Right lobe of liver (tissue), 6 donors: ENCODE results near the gene ST7. TPM values are rescaled to one million over a fixed set of nuclear protein-coding genes. Genes with fewer than 3 reads are reported as not detected.

Source experiments
- ATAC-seq, 4 donors: fragments of 200-7000 bp; cut with Tn5 transposase; one replicate each; pipeline ENCODE4 v1.9.1; 2020; ENCODE audit warnings: mild to moderate bottlenecking in 4 of 4, moderate library complexity in 4 of 4
- DNase-seq, 3 donors: peaks; one replicate each; pipeline ENCODE4 v3.0.0-alpha.2; 2020
- H3K27ac ChIP-seq, 3 donors: fragments of 200-600 bp; one replicate each; pipeline ENCODE4 v1.8.0; 2022
- H3K27me3 ChIP-seq, 2 donors: fragments of 200-600 bp; one replicate each; pipeline ENCODE4 v1.8.0; 2022
- H3K36me3 ChIP-seq, 4 donors: fragments of 200-600 bp; sonication (generic) in 1 of 4; one replicate each; pipeline versions ENCODE4 v1.5.1 to v1.8.0; 2017 to 2022; ENCODE audit warnings: control low read depth in 1 of 4
- H3K4me1 ChIP-seq, 4 donors: fragments of 200-600 bp; sonication (generic) in 1 of 4; one replicate each; pipeline versions ENCODE4 v1.5.1 to v1.8.0; 2017 to 2022; ENCODE audit warnings: control low read depth in 1 of 4
- H3K4me3 ChIP-seq, 3 donors: fragments of 200-600 bp; one replicate each; pipeline ENCODE4 v1.8.0; 2022
- H3K9me3 ChIP-seq, 4 donors: fragments of 200-600 bp; sonication (generic) in 1 of 4; one replicate each; pipeline versions ENCODE4 v1.5.1 to v1.8.0; 2017 to 2022; ENCODE audit warnings: control low read depth in 1 of 4
- POLR2A ChIP-seq: fragments of 450-650 bp; IDR thresholded peaks from one replicate; pipeline ENCODE4 v1.6.1; 2017; ENCODE audit warnings: antibody characterized with exemption, mild to moderate bottlenecking
- WGBS: methylation state at CpG from one replicate; pipeline ENCODE4 v1.1.6; 2018; ENCODE audit warnings: low coverage, low lambda C conversion rate; ENCODE audit not compliant: insufficient coverage; ENCODE audit errors: missing lambda C conversion rate; 5-methylcytosine and 5-hydroxymethylcytosine counted together
- intact Hi-C, 2 donors: fragments of 100-400 bp; cut with DNase I; formaldehyde crosslinking; loops; one replicate each; pipeline versions ENCODE4 v1.11.2 to v1.14.1; 2022
- total RNA-seq, 6 experiments: library from RNA; depleted of rRNA in 2 of 6; stranded (reverse); fragments of >200 nt in 2 of 6; fragmentation: NEBNext Ultra II Directional in 3 of 6; extraction: Animal tissue kit (Norgen Biotek cat#: 25700) in 3 of 6; gene quantifications; one replicate each; pipeline versions ENCODE4 v1.1.0 to v1.2.4, GENCODE V29; 2016 to 2023
- TF ChIP-seq, protein P1 (sequence below), 4 donors: fragments of 200-600 bp in 3 of 4; fragments of 450-650 bp in 1 of 4; IDR thresholded peaks; one replicate each; pipeline versions ENCODE4 v1.5.1 to v1.8.0; 2016 to 2022; ENCODE audit warnings: antibody characterized with exemption in 4 of 4, mild to moderate bottlenecking in 2 of 4
- donor health status: DM: no; HTN: yes; CAD: no.
- donor health status: DM: no; HTN: no; CAD: no.
- donor health status: DM: no; HTN: no; CAD: no.
- donor health status: DM: no; HTN: yes; CAD: no.
- donor health status: DM: no; HTN: yes; CAD: no.

The ST7 gene
- total RNA-seq, 6 experiments from 2014 or later: 17.4 to 29.9 (median 22.4) TPM

DNA sequence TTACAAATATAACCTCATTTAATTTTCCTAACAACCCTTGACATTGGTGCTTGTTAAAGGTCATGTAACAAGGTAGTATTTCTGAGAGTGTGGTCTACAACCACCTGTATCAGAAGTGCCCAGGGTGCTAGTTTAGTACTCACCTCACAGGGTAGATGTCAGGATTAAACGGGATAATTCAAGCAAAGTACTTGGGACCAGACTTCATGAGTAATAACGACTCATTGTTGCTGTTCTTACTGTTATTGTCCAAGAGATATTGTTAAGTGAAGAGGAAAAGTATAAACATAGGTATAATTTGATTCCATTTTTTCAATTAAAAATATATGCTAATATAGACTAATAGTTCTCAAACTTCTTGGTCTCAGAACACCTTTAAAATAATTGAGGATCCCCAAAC lies 190.3 kb downstream of the ST7 start:
- H3K27ac ChIP-seq: no peak overlapping the region
- intact Hi-C loops: no loop called here
- no peak overlapping the region for H3K4me3 ChIP-seq
- no peak for DNase-seq
- no peaks in the 10 kb centered on the region for H3K4me1 ChIP-seq
- WGBS: 86% methylated on average over 2 of the region's 2 CpGs
- H3K36me3 ChIP-seq: no peaks in the 10 kb centered on the region
- no peaks in the 10 kb centered on the region for H3K27me3 ChIP-seq
- no peak for ATAC-seq
- TF ChIP-seq, protein P1, sequence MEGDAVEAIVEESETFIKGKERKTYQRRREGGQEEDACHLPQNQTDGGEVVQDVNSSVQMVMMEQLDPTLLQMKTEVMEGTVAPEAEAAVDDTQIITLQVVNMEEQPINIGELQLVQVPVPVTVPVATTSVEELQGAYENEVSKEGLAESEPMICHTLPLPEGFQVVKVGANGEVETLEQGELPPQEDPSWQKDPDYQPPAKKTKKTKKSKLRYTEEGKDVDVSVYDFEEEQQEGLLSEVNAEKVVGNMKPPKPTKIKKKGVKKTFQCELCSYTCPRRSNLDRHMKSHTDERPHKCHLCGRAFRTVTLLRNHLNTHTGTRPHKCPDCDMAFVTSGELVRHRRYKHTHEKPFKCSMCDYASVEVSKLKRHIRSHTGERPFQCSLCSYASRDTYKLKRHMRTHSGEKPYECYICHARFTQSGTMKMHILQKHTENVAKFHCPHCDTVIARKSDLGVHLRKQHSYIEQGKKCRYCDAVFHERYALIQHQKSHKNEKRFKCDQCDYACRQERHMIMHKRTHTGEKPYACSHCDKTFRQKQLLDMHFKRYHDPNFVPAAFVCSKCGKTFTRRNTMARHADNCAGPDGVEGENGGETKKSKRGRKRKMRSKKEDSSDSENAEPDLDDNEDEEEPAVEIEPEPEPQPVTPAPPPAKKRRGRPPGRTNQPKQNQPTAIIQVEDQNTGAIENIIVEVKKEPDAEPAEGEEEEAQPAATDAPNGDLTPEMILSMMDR (IDR thresholded peaks at IDR 0.05): no peak
- no peak for TF ChIP-seq POLR2A
- no peaks in the 10 kb centered on the region for H3K9me3 ChIP-seq

GRCh38 chr7:117145333-117145732 lies 192.0 kb downstream of the ST7 start:
- no peak for ATAC-seq
- intact Hi-C loops: no loop called here
- Histone ChIP-seq H3K9me3 (no peaks in the 10 kb centered on the region), H3K4me1 (no peaks in the 10 kb centered on the region), H3K27ac (no peak overlapping the region), H3K36me3 (no peaks in the 10 kb centered on the region), H3K4me3 (no peak overlapping the region), H3K27me3 (no peaks in the 10 kb centered on the region)
- TF ChIP-seq POLR2A: no peak
- TF ChIP-seq, protein P1 (IDR thresholded peaks at IDR 0.05): no peak
- WGBS: 100% methylated on average over 1 of the region's 1 CpG
- DNase-seq: no peak

- H3K4me1 ChIP-seq: no peaks in the 10 kb centered on the region
- intact Hi-C loops: no loop called here
- ATAC-seq (peak in 1 of 4 donors; percentile 32), DNase-seq (no peak)
- WGBS: 71% methylated on average over 1 of the region's 1 CpG
- no peaks in the 10 kb centered on the region for H3K36me3 ChIP-seq
- TF ChIP-seq, protein P1 (IDR thresholded peaks at IDR 0.05): no peak
- no peak overlapping the region for H3K27ac ChIP-seq
- H3K27me3 ChIP-seq: no peaks in the 10 kb centered on the region
- H3K9me3 ChIP-seq: no peaks in the 10 kb centered on the region
- H3K4me3 ChIP-seq: no peak overlapping the region
These were observed 192.8 kb downstream of the ST7 start for GRCh38 chr7:117146059-117146458.

DNA sequence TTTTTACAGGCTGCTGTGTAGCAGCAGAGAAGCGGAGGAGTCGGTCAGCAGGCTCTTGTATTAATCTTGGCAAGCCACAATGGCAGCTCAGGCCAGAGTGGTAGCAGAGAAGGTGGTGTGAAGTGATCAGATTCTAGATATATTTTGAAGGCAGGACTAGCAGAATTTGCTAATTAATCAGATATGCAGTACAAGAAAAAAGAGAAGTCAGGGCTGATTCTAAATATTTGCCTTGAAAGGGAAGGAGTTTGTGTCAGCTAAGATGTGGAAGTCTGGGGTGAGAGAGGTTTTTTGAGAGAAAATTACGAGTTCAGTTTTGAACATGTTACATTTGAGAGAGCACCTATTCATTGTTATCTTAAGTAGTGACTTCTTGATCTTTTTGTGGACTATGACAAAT lies 193.2 kb downstream of the ST7 start:
- WGBS: 81% methylated on average over 3 of the region's 3 CpGs
- no peak overlapping the region for H3K4me3 ChIP-seq
- ATAC-seq (peak in 1 of 4 donors; percentile 32), DNase-seq (no peak)
- H3K27me3 ChIP-seq: no peaks in the 10 kb centered on the region
- H3K27ac ChIP-seq: no peak overlapping the region
- no peaks in the 10 kb centered on the region for H3K9me3 ChIP-seq
- intact Hi-C loops: no loop called here
- TF ChIP-seq POLR2A: no peak
- TF ChIP-seq, protein P1 (IDR thresholded peaks at IDR 0.05): no peak
- no peaks in the 10 kb centered on the region for H3K36me3 ChIP-seq
- no peaks in the 10 kb centered on the region for H3K4me1 ChIP-seq

- Histone ChIP-seq H3K36me3 (no peaks in the 10 kb centered on the region), H3K9me3 (no peaks in the 10 kb centered on the region), H3K4me1 (peaks cover 0 to 9% (median 4%) of the 10 kb centered on the region in 4 donors), H3K27me3 (no peaks in the 10 kb centered on the region), H3K4me3 (no peak overlapping the region), H3K27ac (no peak overlapping the region)
- 90% methylated on average over 1 of the region's 4 CpGs for WGBS
- no peak for DNase-seq
- TF ChIP-seq POLR2A: no peak
- TF ChIP-seq, protein P1 (IDR thresholded peaks at IDR 0.05): no peak
- intact Hi-C loops: no loop called here
- ATAC-seq: no peak
These were observed 195.7 kb downstream of the ST7 start for GRCh38 chr7:117148971-117149370.
